Stimulated activated CD4-positive, alpha-beta T cell treated with anti-CD3 and anti-CD28 coated beads, Interleukin-1b, Interleukin-23, amount 100 ng/mL, for 1 hour (primary cell): ENCODE results near the gene PRR20G.
"Not testable (repeated sequence)": the region's sequence is repeated elsewhere in the genome, so short reads cannot be mapped to it uniquely, and the experiment has no call there.

ENCODE experiments used
- DNase-seq, 2 donors: peaks; one replicate each; pipeline ENCODE4 v3.0.0-alpha.2; 2020; ENCODE audit warnings: low read depth in 2 of 2

Gene PRR20G

DNA sequence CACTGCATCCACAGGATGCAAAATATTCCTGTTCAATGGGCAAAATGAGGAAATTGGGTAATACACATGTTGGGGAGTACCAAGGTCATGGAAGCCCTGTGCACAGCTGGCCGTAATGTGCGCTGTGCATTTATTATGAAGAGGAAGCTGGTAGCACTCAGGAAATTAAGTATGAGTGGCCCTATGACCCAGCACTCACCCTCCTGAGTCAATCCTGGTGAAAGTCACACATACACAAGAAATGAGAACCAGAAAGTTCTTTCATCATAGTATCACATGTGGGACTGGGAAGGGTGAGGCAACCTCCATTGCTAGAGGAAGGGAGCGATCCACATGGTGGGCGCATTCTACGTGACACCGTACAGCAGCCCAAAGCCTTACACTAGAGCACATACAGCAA, 11.4 kb upstream of the PRR20G start:
- DNase-seq, result no peak

DNA sequence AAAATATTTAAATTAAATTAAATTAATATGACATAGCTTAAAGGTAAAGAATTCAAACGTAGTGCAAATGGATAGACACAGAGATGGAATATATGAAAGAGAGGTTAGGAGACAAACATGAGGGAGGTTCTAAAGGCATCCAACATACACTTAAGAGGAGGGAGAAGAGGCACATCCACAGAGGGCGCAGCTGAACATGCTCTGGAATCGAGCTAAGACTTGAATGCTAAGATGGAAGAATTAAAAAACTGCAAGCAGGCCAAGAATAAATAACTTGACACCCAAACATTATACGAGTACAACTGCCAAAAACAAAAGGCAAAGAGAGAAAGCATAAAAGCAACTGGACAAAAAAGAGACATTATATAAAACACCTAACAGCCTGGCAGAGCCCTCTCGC, 9.1 kb upstream of the PRR20G start:
- DNase-seq, result no peak

DNA sequence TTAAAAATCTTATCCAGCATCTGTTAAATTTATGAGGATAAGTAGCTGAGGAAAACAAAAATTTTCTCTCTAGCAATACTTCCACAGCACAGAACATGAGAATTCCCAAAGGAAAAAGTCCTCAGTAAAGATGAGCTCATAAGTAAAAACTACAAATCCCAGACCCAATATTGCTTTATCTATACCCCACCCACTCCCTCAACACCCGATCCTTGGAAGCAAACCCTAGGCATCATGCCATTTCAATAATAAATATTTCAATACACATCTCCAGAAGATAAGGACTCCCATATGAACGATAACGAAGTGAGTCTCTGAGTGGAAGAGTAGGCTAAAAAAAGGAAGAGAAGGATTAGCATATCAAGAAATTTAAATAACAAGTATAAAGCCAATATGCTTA, 8.3 kb upstream of the PRR20G start:
- no peak for DNase-seq

DNA sequence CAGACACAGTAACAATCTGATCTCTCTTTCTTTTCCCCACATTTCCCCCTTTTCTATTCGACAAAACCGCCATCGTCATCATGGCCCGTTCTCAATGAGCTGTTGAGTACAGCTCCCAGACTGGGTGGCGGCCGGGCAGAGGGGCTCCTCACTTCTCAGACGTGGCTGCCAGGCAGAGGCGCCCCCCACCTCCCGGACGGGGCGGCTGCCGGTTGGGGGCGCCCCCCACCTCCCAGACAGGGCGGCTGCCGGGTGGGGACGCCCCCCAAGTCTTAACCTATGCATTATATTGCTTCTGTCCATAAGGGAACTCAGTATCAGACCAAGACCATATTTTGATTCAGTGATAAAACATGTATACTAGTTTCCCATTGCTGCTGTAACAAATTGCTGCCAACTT, 5.8 kb upstream of the PRR20G start:
- DNase-seq, result not testable (repeated sequence)

DNA sequence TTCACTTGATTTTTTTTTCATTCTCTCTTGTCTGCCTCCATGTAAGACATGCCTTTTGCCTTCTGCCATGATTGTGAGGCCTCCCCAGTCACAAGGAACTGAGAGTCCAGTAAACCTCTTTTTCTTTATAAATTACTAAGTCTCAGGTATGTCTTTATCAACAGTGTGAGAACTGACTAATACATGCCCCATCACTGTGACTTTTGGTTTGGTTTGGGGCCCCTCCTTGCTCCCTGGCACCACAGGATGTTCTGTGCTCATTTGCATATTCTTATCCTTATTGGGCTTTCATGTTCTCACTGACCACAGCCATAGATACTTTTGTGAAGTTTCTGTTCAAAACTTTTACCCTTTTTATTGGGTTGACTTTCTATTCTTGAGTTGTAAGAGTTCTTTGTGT, 3.8 kb upstream of the PRR20G start:
- no peak for DNase-seq

DNA sequence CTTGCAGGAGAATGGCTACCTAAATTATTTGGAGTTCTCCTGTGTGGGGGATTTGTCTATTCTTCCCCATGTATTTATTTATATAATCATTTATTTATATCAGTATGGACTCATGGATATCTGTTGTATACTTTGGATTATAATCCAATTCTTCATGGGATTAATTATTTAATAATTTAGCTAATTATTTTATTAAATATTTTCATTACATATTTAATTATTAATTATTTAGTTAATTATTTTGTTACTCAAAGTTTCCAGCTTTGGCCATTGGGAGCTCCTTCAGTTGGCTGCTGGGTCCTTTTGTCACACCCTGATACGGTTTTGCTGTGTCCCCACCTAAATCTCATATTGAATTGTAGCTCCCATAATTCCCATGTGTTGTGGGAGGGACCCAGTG, 3.3 kb upstream of the PRR20G start:
- no peak for DNase-seq

DNA sequence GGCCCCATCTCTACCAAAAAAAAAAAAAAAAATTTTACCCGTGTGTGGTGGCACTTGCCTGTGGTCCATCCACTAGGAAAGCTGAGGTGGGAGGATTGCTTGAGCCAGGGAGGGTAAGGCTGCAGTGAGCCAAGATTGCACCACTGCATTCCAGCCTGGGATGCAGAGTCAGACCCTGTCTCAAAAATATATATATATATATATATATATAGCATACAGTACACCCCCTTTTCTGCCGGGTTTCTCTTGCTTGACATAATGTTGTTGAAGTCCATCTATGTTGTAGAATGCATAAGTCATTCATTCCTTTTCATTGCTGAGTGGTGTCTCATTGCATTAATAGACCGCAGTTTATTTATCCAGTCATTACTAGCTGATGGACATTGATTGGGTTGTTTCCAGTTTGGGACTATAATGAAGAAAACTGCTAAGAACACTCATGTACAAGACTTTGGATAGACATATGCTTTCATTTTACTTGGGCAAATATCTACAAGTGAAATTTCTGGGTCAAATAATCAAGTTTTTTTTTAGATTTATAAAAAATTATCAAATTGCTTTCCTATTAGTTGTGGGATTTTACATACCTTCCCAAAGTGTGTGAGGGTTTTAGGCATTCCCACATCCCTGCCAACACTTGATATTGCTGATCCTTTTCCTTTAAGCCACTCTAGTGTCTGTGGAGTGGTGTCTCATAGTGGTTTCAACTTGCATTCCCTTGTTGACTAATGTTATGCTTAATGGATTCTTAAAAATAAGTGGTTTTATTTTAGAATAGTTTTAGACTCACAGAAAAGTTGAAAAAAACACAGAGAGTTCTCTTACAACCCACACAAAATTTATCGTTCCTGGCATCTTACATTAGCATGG, 2.1 kb upstream of the PRR20G start:
- no peak for DNase-seq

DNA sequence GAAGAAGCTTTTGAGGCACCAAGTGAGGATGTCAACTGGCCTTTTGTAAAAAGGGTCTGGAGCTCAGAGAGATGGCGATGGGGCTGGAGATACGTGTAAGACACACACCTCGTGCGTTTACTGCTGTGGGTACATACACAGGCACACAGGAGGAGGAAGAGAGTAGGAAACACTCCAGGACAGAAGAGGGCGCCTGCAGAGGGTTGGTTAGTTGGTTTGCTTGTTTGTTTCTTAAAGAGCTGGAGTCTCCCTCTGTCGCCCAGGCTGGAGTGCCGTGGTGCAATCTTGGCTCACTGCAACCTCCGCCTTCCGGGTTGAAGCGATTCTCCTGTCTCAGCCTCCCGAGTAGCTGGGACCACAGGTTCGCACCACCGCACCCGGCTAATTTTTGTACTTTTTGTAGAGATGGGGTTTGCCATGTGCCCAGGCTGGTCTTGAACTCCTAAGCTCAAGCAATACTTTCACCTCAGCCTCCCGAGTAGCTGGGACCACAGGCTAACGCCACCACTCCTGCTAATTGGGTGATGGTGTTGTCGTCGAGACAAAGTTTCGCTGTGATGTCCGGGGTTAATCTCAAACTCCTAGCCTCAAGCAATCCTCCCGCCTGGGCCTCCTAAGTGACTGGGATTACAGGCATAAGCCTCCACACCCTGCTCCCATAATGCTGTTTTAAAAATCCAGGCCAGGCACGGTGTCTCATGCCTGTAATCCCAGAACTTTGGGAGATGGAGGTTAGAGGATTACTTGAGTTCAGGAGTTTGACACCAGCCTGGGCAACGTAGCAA, 1.3 kb upstream of the PRR20G start:
- DNase-seq, result no peak

DNA sequence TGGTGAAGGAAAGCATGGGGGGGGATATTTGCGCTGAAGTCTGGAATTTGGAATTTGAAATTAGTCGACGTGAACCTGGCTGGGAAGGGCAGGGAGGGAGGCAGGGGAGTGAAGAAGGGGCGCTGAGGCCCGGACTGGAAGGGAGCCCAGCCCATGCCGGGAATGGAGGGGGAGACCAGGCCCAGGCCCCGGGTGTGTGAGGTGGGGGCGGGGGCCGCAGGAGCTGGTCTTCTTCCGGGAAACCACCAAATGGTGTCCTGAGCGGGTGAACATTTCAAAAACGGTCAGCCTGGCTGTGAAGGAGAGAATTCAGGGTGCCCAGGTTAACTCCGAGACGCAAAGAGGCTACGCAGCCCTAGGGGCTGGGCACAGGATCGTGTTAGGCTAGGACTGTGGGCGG, 497 bp upstream of the PRR20G start:
- DNase-seq, result no peak

DNA sequence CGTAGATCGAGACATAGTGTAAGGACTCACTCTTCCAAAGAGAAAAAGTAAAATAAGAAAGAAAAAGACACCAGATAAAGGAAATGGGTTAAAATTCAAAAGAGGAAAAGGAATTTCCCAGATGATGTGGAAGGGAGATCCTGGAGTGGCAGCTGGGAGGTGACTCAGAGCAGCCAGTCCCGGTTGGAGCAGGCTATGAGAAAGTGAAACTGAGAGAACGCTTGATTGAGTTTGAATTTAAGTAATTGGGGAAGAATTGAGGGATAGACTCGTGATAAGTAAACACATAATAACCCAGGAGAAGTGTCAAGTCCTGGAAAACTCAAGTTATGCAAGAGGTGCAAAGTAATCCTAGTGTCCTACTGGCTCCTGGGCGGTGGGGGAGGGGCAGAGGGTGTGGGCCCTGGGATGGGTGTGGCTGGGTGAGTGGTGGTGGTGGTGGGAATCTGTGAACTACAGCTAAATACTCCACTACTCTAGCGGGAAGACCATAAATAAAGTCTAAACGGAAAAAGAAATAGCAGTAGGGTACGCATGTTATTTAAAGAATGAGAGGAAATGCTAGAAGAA, 1.2 kb downstream of the PRR20G start:
- no peak for DNase-seq

DNA sequence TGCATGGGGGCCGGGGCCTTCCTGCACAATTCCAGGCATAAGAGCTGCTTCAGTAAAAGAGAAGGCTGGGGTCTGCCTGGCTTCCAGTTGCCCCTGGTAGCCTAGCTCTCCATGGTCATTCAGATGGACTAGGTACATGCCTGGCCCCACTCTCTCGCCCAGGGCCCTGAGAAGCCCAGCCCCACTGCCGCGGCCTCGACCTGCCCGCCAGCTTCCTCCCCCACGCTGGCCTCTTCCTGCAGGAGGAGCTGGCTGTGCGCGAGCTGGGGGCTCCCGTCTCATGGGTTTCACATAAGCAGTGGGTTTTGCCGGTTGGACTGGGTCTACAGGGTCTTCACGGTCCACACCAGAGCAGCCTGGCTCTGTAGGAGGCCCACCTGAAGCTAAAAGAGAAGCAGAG, 3.6 kb downstream of the PRR20G start:
- no peak for DNase-seq

DNA sequence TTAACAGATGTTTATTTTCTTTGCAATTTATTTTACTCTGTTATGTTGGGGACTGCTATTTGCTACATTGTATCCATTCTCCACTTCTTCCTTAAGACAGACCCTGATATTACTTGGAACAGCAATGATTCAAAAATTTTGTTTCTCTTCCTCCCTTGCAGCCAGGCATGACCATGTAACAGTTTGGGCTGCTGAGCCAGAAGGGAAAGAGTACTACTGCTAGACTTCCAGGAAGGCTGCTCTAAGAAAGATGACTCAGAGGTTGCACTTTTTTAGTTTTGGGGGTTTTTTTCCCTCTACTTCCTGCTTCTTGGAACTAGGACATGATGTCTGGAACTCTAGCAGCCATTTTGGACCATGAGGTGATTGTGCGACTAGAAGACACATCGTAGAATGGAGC, 10.3 kb downstream of the PRR20G start:
- no peak for DNase-seq

DNA sequence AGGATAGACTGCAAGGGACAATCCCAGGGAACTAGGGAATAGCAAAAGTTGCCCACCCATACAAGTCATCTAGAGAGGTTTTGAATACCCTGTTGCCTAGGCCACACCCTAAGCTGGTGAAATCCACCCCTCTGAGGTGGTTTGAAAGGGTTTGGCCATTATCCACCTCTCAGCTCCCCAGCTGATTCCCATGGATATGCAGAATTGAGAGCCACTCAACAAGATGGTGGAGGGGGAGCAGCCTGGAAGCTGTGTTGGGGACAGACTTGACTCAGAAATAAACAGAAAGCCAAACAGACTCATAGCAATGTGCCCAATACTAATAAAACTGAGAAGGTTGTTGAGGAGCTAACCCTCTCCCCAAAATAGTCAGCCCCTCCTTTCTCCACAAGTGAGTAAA, 10.9 kb downstream of the PRR20G start:
- no peak for DNase-seq

DNA sequence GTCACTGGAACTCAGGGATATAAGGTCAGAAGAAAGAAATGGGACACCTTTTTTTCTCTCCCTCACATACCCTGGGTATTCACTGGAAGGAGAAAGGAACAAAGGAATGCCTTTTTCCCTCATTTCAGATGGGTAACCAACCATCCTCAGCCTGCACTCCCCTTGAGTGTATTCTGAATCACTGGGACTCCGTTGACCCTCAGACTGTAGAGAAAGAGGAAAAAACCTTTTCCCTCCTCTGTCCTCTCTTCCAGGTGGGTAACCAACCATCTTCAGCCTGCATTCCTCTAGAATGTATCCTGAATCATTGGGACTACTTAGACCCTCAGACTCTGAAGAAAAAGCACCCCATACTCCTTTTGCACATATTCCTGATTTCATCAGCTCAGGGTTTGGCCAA, 11.4 kb downstream of the PRR20G start:
- DNase-seq, result no peak

DNA sequence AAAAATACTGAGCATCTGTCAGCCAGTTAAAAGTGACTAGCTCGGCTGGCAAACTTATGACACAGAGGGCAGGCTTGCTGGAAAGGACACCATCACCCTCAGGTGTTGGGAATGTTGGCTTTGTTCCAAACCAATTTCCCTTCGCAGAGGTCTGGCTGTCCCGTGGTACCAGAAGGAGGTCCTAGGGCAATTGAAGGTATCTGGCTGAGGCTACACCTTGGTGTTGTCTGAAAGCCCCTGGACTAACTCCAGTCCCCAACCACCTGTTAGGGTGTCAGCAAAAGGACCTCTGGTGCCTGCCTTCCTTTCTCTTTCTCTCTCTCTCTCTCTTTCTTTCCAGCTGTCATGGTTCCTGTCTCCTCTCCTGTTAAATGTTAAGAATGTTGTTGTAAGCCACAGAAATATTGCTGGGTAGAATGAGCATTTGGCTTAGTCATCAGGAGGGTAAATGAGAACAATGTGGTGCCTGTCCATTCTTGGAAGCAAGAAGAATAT, 12.5 kb downstream of the PRR20G start:
- no peak for DNase-seq

DNA sequence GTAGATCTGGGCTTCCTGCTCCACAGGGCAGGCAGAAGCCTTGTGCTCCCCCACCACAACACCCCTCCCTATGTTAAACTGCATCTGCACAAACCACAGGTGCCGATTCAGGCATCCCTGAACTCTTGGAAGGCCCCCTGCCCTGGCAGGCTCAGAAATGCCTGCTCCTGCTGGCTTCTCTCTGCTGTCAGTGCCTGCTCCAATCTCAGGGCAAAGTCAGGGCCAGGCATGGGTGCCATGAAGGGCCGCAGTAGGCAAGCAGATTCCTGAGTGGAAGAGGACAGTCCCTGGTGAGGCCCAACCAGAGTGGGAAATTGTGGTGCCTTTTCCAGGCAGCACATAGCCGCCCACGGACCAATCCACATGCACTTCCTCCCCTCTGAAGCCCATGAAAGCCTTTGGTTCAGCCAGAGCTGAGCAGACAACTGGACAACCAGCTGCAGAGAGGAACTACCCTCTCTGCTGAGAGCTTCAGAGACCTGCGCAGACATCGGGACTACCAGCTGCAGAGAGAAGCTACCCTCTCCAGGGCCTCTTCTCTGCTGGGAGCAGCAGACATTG, 13.6 kb downstream of the PRR20G start:
- no peak for DNase-seq

DNA sequence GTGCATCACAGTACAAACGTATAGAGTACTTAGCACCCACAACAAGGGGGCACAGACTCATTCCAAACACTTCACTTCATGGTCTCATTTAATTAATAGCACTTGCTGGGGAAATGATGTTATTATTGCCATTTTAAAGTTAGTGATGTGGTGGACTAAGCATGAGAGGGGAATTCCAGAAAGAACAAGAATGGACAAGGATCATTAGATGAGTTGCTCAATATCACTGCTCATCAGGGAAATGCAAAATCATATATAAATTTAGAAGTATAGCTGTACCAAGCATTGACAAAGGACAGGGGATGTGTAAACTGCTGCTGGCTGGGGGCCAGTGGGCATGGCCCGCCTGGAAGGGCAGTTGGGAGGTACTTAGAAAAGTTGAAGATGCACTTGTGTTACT, 14.6 kb downstream of the PRR20G start:
- DNase-seq, result no peak

DNA sequence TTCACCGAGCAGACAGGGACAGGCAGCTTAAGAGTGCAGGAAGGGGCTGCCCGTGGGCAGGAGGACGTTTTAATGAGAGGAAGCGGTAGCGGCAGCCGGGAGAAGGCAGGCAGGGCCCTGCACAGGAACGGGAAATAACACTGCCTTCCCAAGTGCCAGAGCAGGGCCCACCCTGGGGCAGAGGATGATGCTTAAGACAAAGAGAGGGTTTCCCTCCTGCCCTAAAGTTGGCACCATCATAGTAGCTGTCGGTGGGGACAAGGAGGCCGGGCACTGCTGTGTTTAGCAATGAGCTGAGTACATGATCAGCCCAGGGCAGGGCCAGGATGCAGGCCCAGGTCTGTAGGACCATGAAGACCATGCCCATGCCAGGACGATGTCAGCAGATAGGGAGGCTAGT, 21.7 kb downstream of the PRR20G start:
- no peak for DNase-seq

DNA sequence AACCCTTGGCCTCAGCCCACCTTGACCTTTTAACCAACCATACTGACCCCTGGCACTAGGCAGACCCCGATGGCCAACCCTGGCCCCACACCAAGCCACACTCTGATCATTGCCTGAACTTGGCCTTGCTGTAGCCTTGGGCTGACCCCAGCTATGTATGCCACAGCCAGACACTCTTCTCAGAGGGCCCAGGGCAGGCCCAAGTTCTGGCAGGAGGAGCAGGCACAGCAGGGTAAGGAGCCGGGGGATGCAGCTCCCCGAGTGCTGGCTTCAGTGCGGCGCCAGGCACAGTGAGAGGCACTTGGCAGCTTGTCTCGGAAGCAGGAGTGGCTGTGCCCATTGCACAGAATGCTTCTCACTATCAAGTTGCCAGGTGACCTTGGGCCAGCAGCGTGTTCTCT, 22.3 kb downstream of the PRR20G start:
- DNase-seq, result no peak

DNA sequence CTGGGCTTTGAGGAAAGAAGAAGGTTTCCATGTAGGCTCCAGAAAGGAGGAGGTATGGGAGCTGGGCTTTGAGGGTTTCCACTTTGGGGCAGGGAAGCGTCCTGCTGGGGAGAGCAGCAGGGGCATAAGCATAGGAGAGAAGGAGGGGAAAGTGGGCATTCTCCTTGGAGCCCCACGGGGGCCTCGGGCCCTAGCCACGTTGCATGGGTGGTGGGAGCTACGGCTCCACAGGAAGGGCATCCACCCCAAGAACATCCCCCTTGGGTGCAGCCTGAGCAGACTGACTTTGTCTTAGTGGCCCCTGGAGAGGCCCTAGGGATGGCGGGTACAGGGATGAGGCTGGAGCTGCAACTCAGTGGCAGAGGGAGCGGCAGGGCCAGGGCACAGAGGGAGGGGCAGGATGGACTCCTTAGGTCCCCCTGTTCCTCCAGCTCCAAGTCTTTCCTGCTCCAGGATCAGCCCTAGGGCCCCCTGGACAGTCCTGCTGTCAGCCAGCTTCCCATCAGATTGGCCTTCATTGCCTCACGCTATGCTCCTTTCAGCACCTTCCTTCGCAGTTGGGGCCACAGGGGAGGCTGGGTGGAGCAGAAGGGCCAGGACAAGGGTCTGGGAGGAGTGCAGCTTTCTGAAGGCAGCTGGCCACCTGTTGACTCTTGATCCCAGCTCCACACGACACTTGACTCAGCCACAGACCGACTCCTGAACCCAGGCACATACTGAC, 22.9 kb downstream of the PRR20G start:
- no peak for DNase-seq

DNA sequence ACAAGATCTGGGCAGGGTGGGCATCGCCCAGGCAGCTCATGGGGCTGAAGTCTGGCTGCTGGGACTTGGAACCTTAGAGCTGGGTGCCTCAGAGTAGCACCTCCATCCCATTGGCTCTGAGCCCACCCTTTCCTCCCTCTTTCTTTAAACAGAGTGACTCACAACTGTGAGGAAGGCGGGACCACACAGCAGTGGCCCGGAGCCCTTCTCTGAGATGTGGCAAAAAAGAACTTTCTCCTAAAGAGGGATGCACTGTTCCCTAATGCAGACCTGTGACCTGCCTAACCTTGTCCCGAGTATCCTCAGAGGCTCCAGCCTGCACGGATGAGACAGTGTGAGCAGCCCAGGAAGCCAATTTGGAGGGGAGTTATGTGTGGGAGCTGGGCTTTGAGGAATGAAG, 23.6 kb downstream of the PRR20G start:
- no peak for DNase-seq
